Nephron progenitor cell (in vitro differentiated cells): ENCODE measurements around the gene TIGD2.
A peak's percentile ranks its signal among the peaks of the same experiment; 100 is the strongest.

Source experiments
- DNase-seq: peaks from one replicate; pipeline ENCODE4 v3.0.0; 2021
- H3K27ac Mint-ChIP-seq: 2 replicates; pipeline ENCODE4 v1.8.0; 2021; ENCODE audit warnings: mild to moderate bottlenecking, moderate library complexity, mixed read lengths
- H3K27me3 Mint-ChIP-seq: 2 replicates; pipeline ENCODE4 v1.8.0; 2021; ENCODE audit warnings: mild to moderate bottlenecking, low read depth, mixed read lengths; ENCODE audit not compliant: poor library complexity
- H3K36me3 Mint-ChIP-seq: 2 replicates; pipeline ENCODE4 v1.8.0; 2021; ENCODE audit warnings: low read depth, mixed read lengths
- H3K4me1 Mint-ChIP-seq: 2 replicates; pipeline ENCODE4 v1.8.0; 2021; ENCODE audit warnings: mixed read lengths
- H3K4me3 Mint-ChIP-seq: 2 replicates; pipeline ENCODE4 v1.8.0; 2021; ENCODE audit warnings: mild to moderate bottlenecking, moderate library complexity, mixed read lengths
- H3K9me3 Mint-ChIP-seq: 2 replicates; pipeline ENCODE4 v1.8.0; 2021; ENCODE audit warnings: mild to moderate bottlenecking, moderate library complexity, mixed read lengths
- CTCF ChIP-seq: fragments of 200-600 bp; sonication (generic); IDR thresholded peaks from 2 replicates; pipeline ENCODE4 v1.5.0; 2021; ENCODE audit warnings: antibody characterized with exemption

Gene TIGD2

GRCh38 chr4:89111833-89112563, 665 bp downstream of the TIGD2 start:
- Mint-ChIP-seq H3K27me3 (peaks cover 26% of the 10 kb centered on the region), H3K4me1 (peaks cover 27% of the 10 kb centered on the region), H3K4me3 (peak overlapping the region; percentile 90), H3K27ac (peak overlapping the region; percentile 84), H3K9me3 (peaks cover 50% of the 10 kb centered on the region), H3K36me3 (peaks cover 46% of the 10 kb centered on the region)
- TF ChIP-seq CTCF = no peak
- DNase-seq = no peak

- Mint-ChIP-seq H3K27me3 (peaks cover 23% of the 10 kb centered on the region), H3K9me3 (peaks cover 39% of the 10 kb centered on the region), H3K27ac (no peak overlapping the region), H3K36me3 (peaks cover 48% of the 10 kb centered on the region), H3K4me3 (no peak overlapping the region), H3K4me1 (peaks cover 27% of the 10 kb centered on the region)
- no peak for TF ChIP-seq CTCF
- no peak for DNase-seq
Measured at GRCh38 chr4:89113415-89113814, 2.1 kb downstream of the TIGD2 start.

- DNase-seq = no peak
- TF ChIP-seq CTCF = no peak
- Mint-ChIP-seq H3K27ac (no peak overlapping the region), H3K9me3 (peaks cover 32% of the 10 kb centered on the region), H3K4me1 (peaks cover 27% of the 10 kb centered on the region), H3K27me3 (peaks cover 20% of the 10 kb centered on the region), H3K4me3 (no peak overlapping the region), H3K36me3 (peaks cover 49% of the 10 kb centered on the region)
Measured at GRCh38 chr4:89114100-89114499, 2.8 kb downstream of the TIGD2 start.

DNA sequence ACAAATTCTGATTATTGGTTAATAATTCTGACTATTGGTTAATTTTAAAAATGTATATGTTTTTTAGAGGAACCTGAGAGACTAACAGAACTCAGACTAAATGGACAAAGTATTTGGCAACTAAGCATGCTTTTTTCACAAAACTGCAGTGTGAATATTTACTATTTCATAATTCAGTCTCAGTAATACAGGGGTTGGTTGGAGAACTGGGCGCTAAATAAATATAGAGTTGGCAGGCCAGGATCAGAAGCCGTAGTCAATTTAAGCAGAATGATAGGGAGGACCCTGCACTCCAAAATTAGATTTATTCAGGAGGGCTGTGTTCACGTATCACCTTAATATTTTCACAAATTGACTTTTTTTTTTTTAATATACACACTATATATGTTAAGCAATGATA, 5.8 kb downstream of the TIGD2 start:
- H3K4me3 Mint-ChIP-seq = no peak overlapping the region
- H3K27ac Mint-ChIP-seq = no peak overlapping the region
- peaks cover 9% of the 10 kb centered on the region for H3K4me1 Mint-ChIP-seq
- H3K9me3 Mint-ChIP-seq = peaks cover 30% of the 10 kb centered on the region
- no peak for DNase-seq
- H3K36me3 Mint-ChIP-seq = peaks cover 72% of the 10 kb centered on the region
- no peak for TF ChIP-seq CTCF
- H3K27me3 Mint-ChIP-seq = no peaks in the 10 kb centered on the region

- Mint-ChIP-seq H3K9me3 (peaks cover 21% of the 10 kb centered on the region), H3K27me3 (no peaks in the 10 kb centered on the region), H3K36me3 (peaks cover 66% of the 10 kb centered on the region), H3K4me1 (peaks cover 5% of the 10 kb centered on the region), H3K27ac (no peak overlapping the region), H3K4me3 (no peak overlapping the region)
- no peak for DNase-seq
- TF ChIP-seq CTCF = no peak
Measured at GRCh38 chr4:89119166-89119565, 7.8 kb downstream of the TIGD2 start.

- Mint-ChIP-seq H3K4me1 (peaks cover 5% of the 10 kb centered on the region), H3K4me3 (no peak overlapping the region), H3K9me3 (peaks cover 16% of the 10 kb centered on the region), H3K36me3 (peaks cover 59% of the 10 kb centered on the region), H3K27me3 (no peaks in the 10 kb centered on the region), H3K27ac (no peak overlapping the region)
- no peak for TF ChIP-seq CTCF
- DNase-seq = no peak
Measured at GRCh38 chr4:89119836-89120235, 8.5 kb downstream of the TIGD2 start.
